Activated T-cell treated with anti-CD3 and anti-CD28 coated beads for 1 hour (primary cell): Measurements from ENCODE around the gene CUL9.
A peak's percentile ranks its signal among the peaks of the same experiment; 100 is the strongest.

ENCODE experiments used
- DNase-seq: peaks from one replicate; pipeline ENCODE4 v3.0.0-alpha.2; 2020; ENCODE audit warnings: low read depth

CUL9 gene

GRCh38 chr6:43257367-43258145 is 75.6 kb downstream of the CUL9 start:
- DNase-seq, result no peak

GRCh38 chr6:43258180-43258579 is 76.2 kb downstream of the CUL9 start:
- DNase-seq, result no peak

GRCh38 chr6:43258807-43259686 is 77.1 kb downstream of the CUL9 start:
- DNase-seq, result no peak

GRCh38 chr6:43260791-43261190 is 78.8 kb downstream of the CUL9 start:
- DNase-seq, result no peak

- no peak for DNase-seq
These were observed 79.2 kb downstream of the CUL9 start for GRCh38 chr6:43261198-43261597.

GRCh38 chr6:43262000-43262779 is 80.2 kb downstream of the CUL9 start:
- no peak for DNase-seq

GRCh38 chr6:43262780-43263313 is 80.9 kb downstream of the CUL9 start:
- no peak for DNase-seq

- peak; percentile 73 for DNase-seq
These were observed 81.5 kb downstream of the CUL9 start for GRCh38 chr6:43263314-43264178.

- DNase-seq, result no peak
These were observed 82.7 kb downstream of the CUL9 start for GRCh38 chr6:43264599-43265145.

GRCh38 chr6:43265564-43265963 is 83.6 kb downstream of the CUL9 start:
- DNase-seq, result no peak

- DNase-seq, result no peak
These were observed 85.8 kb downstream of the CUL9 start for GRCh38 chr6:43267619-43268354.

- no peak for DNase-seq
These were observed 86.3 kb downstream of the CUL9 start for GRCh38 chr6:43268355-43268700.

- no peak for DNase-seq
These were observed 86.8 kb downstream of the CUL9 start for GRCh38 chr6:43268782-43269272.

- DNase-seq, result peak; percentile 30
These were observed 87.4 kb downstream of the CUL9 start for GRCh38 chr6:43269273-43270007.

- no peak for DNase-seq
These were observed 89.3 kb downstream of the CUL9 start for GRCh38 chr6:43271103-43271815.

- DNase-seq, result no peak
These were observed 89.9 kb downstream of the CUL9 start for GRCh38 chr6:43271944-43272343.

- DNase-seq, result no peak
These were observed 91.7 kb downstream of the CUL9 start for GRCh38 chr6:43273707-43274106.
